Measurements from ENCODE around the gene ARHGAP6.

ARHGAP6 gene

GRCh38 chrX:11296051-11296450 is 369.7 kb downstream of the ARHGAP6 start:
- no peak for DNase-seq (ENCODE audit: low read depth in 3 of 3)

DNA sequence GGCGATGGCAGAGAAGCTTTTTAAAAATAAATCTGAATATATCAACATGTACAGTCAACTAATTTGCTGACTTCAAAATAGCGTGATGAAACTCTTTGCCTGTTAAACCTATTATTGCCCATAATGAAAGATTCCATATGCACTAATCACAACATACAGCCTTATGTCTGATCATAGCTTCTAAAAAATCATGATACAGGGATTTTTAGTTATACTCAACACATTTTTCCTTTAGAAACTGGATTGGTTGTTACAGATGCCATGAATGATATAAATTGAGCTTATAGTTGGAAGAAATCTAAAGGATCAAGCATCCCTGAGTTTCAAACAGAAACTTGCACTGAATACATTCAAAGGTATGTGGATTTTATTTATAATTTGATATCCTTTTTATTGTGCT is 372.6 kb downstream of the ARHGAP6 start, which contains the start of gene AMELX:
Gene AMELX (plus strand): TSS at position 301 of the 400 bp plus-strand sequence. CDS start 1,376 bp downstream, outside the sequence.
- DNase-seq (ENCODE audit: low read depth in 3 of 3): no peak

DNA sequence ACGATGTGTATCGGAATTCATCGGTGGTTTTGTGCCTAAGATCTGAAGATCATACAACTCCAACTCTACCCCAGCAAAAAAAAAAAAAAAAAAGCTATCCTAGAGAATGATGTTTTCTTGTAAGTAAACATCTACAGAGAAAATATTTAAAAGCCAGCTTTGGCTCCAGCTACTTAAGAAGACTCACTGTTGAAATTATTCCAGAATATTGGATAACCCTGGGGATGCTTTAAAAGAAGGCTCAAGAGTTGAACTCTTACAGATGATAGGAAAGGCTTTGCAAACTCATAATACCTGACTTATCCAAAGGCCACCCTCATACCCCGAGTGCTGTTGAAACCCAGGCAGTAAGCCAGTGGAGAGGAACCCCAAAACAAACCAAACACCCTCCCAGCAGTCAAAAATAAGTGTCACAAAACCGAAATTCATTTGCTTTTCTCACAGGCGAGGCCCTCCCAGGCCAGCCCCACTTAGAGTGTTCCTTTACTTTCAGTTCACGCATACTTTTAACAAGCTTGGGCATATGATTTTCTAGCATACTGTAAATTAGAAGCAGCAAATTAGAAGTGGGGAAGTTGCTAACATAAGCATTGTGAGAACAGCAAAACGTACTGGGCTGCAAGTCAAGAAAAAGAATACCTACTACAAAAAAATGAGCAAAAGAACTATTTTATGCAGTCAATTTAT is 375.2 kb downstream of the ARHGAP6 start:
- DNase-seq (ENCODE audit: low read depth in 3 of 3): no peak

DNA sequence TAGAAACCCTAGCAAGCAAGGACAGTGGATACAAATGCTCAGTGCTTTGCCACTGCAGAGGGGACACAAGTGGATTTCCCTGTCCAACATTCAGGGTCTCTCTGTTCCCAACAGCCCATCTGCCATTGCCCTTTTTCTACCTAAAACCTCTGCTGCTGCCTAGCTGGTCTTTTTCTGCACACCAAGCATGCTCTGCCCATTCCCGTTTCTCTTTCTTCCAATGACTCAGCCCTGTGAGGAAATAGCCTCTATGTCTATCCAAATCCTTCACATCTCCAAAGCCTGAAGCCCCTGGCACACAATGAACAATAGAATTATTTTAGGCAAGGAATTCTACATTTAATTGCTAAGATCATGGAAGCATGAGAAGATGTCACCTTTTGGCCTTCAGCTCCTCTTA is 378.2 kb downstream of the ARHGAP6 start:
- no peak for DNase-seq (ENCODE audit: low read depth in 3 of 3)

DNA sequence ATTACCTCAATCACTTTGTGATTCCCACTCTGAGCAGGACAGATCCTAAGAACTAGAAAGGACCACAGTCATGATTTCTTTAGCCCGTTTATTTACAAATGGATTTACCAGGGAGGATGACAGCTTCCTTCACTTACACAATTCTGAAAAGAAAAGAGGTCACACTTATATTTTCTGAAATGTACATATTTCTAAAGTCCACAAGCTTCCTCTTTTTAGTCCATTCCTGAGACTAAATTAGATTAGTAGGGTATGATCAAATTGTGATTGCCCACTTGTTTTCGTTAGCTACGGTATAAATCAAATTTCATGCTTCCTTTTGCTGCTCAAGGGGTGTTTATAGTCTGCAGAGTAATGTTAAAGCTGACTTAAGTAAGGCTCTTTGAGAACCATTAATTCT is 380.1 kb downstream of the ARHGAP6 start:
- DNase-seq (ENCODE audit: low read depth in 3 of 3): no peak

- DNase-seq (ENCODE audit: low read depth in 3 of 3): no peak
Measured at GRCh38 chrX:11282043-11282442, 383.7 kb downstream of the ARHGAP6 start.

DNA sequence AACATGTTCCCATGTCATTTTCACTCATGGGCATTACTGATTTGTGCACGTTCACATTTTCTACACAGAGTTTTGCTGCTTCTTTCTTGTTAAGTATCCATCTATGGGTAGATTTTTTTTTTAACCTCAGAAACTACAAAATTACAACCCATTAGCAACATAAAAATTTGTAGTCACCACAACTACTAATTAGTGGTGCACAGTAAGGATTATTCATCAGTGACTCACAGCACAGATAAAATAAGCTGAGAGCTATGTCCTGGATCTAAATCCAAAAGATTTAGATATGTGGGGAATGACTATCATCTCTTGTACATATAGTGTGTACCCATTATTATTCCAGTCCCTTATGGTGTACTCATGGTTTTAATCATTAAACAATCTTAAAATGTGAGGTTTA is 392.2 kb downstream of the ARHGAP6 start:
- DNase-seq (ENCODE audit: low read depth in 3 of 3): no peak

GRCh38 chrX:11272863-11273262 is 392.9 kb downstream of the ARHGAP6 start:
- DNase-seq (ENCODE audit: low read depth in 3 of 3): no peak

- DNase-seq (ENCODE audit: low read depth in 3 of 3): no peak
Measured at GRCh38 chrX:11272290-11272689, 393.4 kb downstream of the ARHGAP6 start.

GRCh38 chrX:11269996-11270395 is 395.7 kb downstream of the ARHGAP6 start:
- DNase-seq (ENCODE audit: low read depth in 3 of 3): no peak

- no peak for DNase-seq (ENCODE audit: low read depth in 3 of 3)
Measured at GRCh38 chrX:11269006-11269405, 396.7 kb downstream of the ARHGAP6 start.

DNA sequence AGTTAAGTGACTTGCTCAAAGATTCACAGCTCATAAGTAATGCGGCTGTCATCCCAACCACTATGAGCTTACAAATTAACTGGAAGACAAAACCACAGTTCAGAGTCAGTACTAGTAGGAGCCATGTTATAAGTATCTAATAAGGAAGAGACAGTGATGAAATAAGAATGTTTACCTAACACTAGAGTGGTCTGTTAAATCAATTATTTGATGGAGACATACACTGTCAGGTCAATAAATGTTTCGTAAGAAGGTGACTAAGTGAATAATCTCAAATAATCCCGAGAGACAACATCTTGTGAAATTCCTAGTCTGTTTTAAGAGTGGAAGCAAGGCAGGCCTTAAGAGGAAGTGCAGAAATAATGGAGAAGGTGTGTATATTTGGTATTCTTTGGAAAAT is 398.3 kb downstream of the ARHGAP6 start:
- no peak for DNase-seq (ENCODE audit: low read depth in 3 of 3)

GRCh38 chrX:11266573-11267003 is 399.1 kb downstream of the ARHGAP6 start:
- no peak for DNase-seq (ENCODE audit: low read depth in 3 of 3)

GRCh38 chrX:11265352-11265751 is 400.4 kb downstream of the ARHGAP6 start:
- no peak for DNase-seq (ENCODE audit: low read depth in 3 of 3)

DNA sequence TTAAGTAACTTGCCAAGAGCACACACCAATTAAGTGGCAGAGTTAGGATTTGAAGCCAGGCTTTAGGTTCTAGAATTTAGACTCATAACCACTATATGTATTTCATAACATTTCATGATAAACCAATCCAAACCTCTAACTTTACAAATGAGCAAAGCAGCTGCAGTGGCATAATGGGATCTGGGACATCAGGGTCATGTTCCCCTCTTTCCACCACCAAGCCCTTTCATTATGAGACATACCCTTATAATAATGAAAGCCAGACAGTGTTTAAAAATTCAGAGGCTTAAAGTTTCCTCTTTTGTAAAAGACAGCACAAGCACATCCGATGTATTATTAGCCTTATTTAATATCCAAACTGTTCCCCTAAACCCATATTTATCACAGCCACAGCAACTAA is 400.8 kb downstream of the ARHGAP6 start:
- DNase-seq (ENCODE audit: low read depth in 3 of 3): no peak

DNA sequence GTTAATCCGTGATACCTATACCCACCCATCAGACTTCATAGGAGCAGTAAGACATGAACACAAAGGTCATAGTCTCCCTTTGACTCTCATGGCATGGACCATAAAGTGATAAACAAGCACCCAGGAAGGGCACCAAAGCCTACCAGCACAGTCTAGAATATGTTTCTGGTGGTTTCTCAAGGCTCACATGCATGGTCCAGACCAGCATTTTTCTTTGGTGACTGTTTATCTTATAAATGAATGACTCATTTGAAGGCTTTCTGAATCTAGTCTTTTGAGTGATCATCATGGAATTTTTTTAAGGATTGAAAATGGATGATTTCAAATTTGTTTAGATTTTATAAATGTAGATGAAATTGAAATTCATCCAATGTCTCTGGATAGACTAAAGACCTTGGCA is 404.5 kb downstream of the ARHGAP6 start:
- no peak for DNase-seq (ENCODE audit: low read depth in 3 of 3)

GRCh38 chrX:11259437-11259836 is 406.3 kb downstream of the ARHGAP6 start:
- no peak for DNase-seq (ENCODE audit: low read depth in 3 of 3)

GRCh38 chrX:11257711-11258110 is 408.0 kb downstream of the ARHGAP6 start:
- DNase-seq (ENCODE audit: low read depth in 3 of 3): no peak

DNA sequence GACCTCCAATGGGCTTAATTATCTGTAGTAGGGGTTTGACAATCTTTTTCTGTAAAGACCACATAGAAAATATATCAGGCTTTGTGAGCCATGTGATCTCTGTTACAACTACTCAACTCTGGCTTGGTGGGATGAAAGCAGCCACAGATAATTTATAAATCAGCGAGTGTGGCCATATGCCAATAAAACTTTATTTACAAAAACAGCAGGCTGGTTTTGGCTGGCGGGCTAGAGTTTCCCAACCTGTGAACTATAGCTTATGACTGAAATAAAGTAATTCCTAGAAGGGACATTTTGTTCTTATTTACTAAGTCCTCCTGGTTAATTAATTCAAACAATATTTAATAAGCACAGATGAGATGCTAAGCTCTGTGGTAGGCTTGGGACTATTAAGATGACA is 408.4 kb downstream of the ARHGAP6 start:
- DNase-seq (ENCODE audit: low read depth in 3 of 3): no peak

- DNase-seq (ENCODE audit: low read depth in 3 of 3): no peak
Measured at GRCh38 chrX:11254417-11255109, 411.2 kb downstream of the ARHGAP6 start.

- no peak for DNase-seq (ENCODE audit: low read depth in 3 of 3)
Measured at GRCh38 chrX:11244636-11245035, 421.1 kb downstream of the ARHGAP6 start.

DNA sequence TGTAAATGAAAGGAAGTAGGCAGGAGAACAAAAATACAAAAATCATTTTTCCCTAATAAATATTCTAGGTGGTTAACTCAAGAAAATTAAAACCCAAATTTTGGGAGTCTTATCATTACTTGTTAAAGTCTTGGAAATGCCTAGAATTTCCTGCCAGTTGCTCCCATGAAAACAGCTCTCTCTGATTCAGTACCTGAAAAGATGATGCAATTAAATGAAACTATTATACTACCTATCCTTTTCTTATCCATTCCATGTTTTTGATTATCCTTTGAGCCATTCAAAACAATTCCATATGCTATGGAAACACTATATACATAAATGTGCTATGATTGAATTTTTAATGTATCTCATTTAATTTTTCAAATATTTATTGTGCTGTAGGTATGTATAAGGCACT is 423.0 kb downstream of the ARHGAP6 start:
- DNase-seq (ENCODE audit: low read depth in 3 of 3): no peak

DNA sequence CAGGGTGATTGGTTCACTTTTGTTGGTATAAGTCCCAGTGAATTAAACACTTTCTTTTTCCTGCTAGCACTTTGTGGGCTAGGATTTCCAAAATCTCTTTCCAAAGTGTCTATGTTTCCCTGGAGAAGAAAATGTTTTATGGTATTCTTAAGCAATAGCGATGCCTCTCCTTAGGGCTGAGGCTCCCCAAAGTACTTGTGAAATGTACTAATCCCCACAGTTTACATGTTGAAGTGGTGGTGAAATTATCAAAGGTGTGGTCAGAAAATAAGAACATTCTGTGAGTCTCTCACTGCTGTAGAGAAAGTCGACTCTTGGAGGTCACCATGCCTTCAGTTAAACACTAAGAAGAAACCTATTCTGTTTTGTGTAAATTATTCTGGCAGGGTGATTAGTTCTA is 424.0 kb downstream of the ARHGAP6 start:
- no peak for DNase-seq (ENCODE audit: low read depth in 3 of 3)
